Measurements from ENCODE around the gene FTSJ1. TPM values are rescaled to one million over a fixed set of nuclear protein-coding genes. Genes with fewer than 3 reads are reported as not detected.
A peak's percentile ranks its signal among the peaks of the same experiment; 100 is the strongest.

Gene FTSJ1
- total RNA-seq, 1 experiment from 2014 or later, result 122 TPM

GRCh38 chrX:48474581-48474980 is 1.4 kb upstream of the FTSJ1 start:
- H3K27ac ChIP-seq, result no peak overlapping the region
- H3K27me3 ChIP-seq (replicated peaks), result no peaks in the 10 kb centered on the region
- H3K4me1 ChIP-seq (replicated peaks), result peaks cover 8% of the 10 kb centered on the region; the same call in 1 of the 2 replicates
- H3K36me3 ChIP-seq, result peaks cover 9% of the 10 kb centered on the region; the same call in 1 of the 2 replicates
- H3K9me3 ChIP-seq (replicated peaks), result no peaks in the 10 kb centered on the region
- H3K4me3 ChIP-seq, result no peak overlapping the region
- no peak for DNase-seq (ENCODE audit: low read depth in 1 of 2, low spot score in 2 of 2)

GRCh38 chrX:48475296-48475695 is 703 bp upstream of the FTSJ1 start:
- Histone ChIP-seq H3K9me3 (replicated peaks) (no peaks in the 10 kb centered on the region), H3K4me1 (replicated peaks) (peaks cover 8% of the 10 kb centered on the region; the same call in 1 of the 2 replicates), H3K36me3 (peaks cover 12% of the 10 kb centered on the region; the same call in 1 of the 2 replicates), H3K27me3 (replicated peaks) (no peaks in the 10 kb centered on the region), H3K27ac (peak overlapping the region; percentile 88), H3K4me3 (peak overlapping the region; percentile 83)
- DNase-seq (ENCODE audit: low read depth in 1 of 2, low spot score in 2 of 2), result no peak

GRCh38 chrX:48476919-48477318 is 920 bp downstream of the FTSJ1 start:
- peak overlapping the region; percentile 83 for H3K4me3 ChIP-seq
- H3K27me3 ChIP-seq (replicated peaks), result no peaks in the 10 kb centered on the region
- peaks cover 8% of the 10 kb centered on the region; the same call in 1 of the 2 replicates for H3K4me1 ChIP-seq (replicated peaks)
- H3K9me3 ChIP-seq (replicated peaks), result no peaks in the 10 kb centered on the region
- peaks cover 26% of the 10 kb centered on the region for H3K36me3 ChIP-seq
- no peak for DNase-seq (ENCODE audit: low read depth in 1 of 2, low spot score in 2 of 2)
- peak overlapping the region; percentile 88; the same call in 1 of the 2 replicates for H3K27ac ChIP-seq

GRCh38 chrX:48477960-48478755 is 2.2 kb downstream of the FTSJ1 start:
- H3K27me3 ChIP-seq (replicated peaks), result no peaks in the 10 kb centered on the region
- H3K9me3 ChIP-seq (replicated peaks), result no peaks in the 10 kb centered on the region
- H3K27ac ChIP-seq, result no peak overlapping the region
- no peak for DNase-seq (ENCODE audit: low read depth in 1 of 2, low spot score in 2 of 2)
- peaks cover 39% of the 10 kb centered on the region for H3K36me3 ChIP-seq
- peaks cover 8% of the 10 kb centered on the region; the same call in 1 of the 2 replicates for H3K4me1 ChIP-seq (replicated peaks)
- H3K4me3 ChIP-seq, result no peak overlapping the region

- no peak for DNase-seq (ENCODE audit: low read depth in 1 of 2, low spot score in 2 of 2)
- Histone ChIP-seq H3K4me1 (replicated peaks) (peaks cover 8% of the 10 kb centered on the region; the same call in 1 of the 2 replicates), H3K4me3 (no peak overlapping the region), H3K27ac (no peak overlapping the region), H3K9me3 (replicated peaks) (no peaks in the 10 kb centered on the region), H3K36me3 (peaks cover 43% of the 10 kb centered on the region), H3K27me3 (replicated peaks) (no peaks in the 10 kb centered on the region)
Observed at GRCh38 chrX:48478806-48479205, 2.8 kb downstream of the FTSJ1 start.

GRCh38 chrX:48480142-48480541 is 4.1 kb downstream of the FTSJ1 start:
- no peak overlapping the region for H3K27ac ChIP-seq
- H3K4me1 ChIP-seq (replicated peaks), result peaks cover 4% of the 10 kb centered on the region; the same call in 1 of the 2 replicates
- H3K9me3 ChIP-seq (replicated peaks), result no peaks in the 10 kb centered on the region
- DNase-seq (ENCODE audit: low read depth in 1 of 2, low spot score in 2 of 2), result no peak
- no peak overlapping the region for H3K4me3 ChIP-seq
- H3K27me3 ChIP-seq (replicated peaks), result no peaks in the 10 kb centered on the region
- peaks cover 56% of the 10 kb centered on the region for H3K36me3 ChIP-seq

GRCh38 chrX:48480583-48480982 is 4.6 kb downstream of the FTSJ1 start:
- no peaks in the 10 kb centered on the region for H3K27me3 ChIP-seq (replicated peaks)
- no peak overlapping the region for H3K4me3 ChIP-seq
- peaks cover 59% of the 10 kb centered on the region for H3K36me3 ChIP-seq
- H3K27ac ChIP-seq, result no peak overlapping the region
- DNase-seq (ENCODE audit: low read depth in 1 of 2, low spot score in 2 of 2), result no peak
- H3K9me3 ChIP-seq (replicated peaks), result no peaks in the 10 kb centered on the region
- H3K4me1 ChIP-seq (replicated peaks), result peaks cover 4% of the 10 kb centered on the region; the same call in 1 of the 2 replicates

- no peak overlapping the region for H3K4me3 ChIP-seq
- H3K27me3 ChIP-seq (replicated peaks), result no peaks in the 10 kb centered on the region
- H3K9me3 ChIP-seq (replicated peaks), result no peaks in the 10 kb centered on the region
- peaks cover 69% of the 10 kb centered on the region for H3K36me3 ChIP-seq
- peaks cover 14% of the 10 kb centered on the region for H3K4me1 ChIP-seq (replicated peaks)
- DNase-seq (ENCODE audit: low read depth in 1 of 2, low spot score in 2 of 2), result no peak
- H3K27ac ChIP-seq, result no peak overlapping the region
Observed at GRCh38 chrX:48482526-48482925, 6.5 kb downstream of the FTSJ1 start.

- DNase-seq (ENCODE audit: low read depth in 1 of 2, low spot score in 2 of 2), result peak; percentile 93 to 95
- Histone ChIP-seq H3K27me3 (replicated peaks) (no peaks in the 10 kb centered on the region), H3K4me1 (replicated peaks) (peaks cover 48% of the 10 kb centered on the region), H3K4me3 (no peak overlapping the region), H3K36me3 (peaks cover 49% of the 10 kb centered on the region), H3K9me3 (replicated peaks) (peaks cover 7% of the 10 kb centered on the region; the same call in 1 of the 2 replicates), H3K27ac (peak overlapping the region; percentile 100)
Observed at GRCh38 chrX:48487362-48487798, 11.4 kb downstream of the FTSJ1 start.

GRCh38 chrX:48488034-48488433 is 12.0 kb downstream of the FTSJ1 start:
- Histone ChIP-seq H3K4me3 (no peak overlapping the region), H3K27ac (peak overlapping the region; percentile 100), H3K27me3 (replicated peaks) (no peaks in the 10 kb centered on the region), H3K4me1 (replicated peaks) (peaks cover 55% of the 10 kb centered on the region), H3K36me3 (peaks cover 43% of the 10 kb centered on the region), H3K9me3 (replicated peaks) (peaks cover 7% of the 10 kb centered on the region; the same call in 1 of the 2 replicates)
- DNase-seq (ENCODE audit: low read depth in 1 of 2, low spot score in 2 of 2), result no peak

- H3K4me3 ChIP-seq, result no peak overlapping the region
- peak overlapping the region; percentile 100 for H3K27ac ChIP-seq
- DNase-seq (ENCODE audit: low read depth in 1 of 2, low spot score in 2 of 2), result no peak
- H3K36me3 ChIP-seq, result peaks cover 33% of the 10 kb centered on the region
- peaks cover 61% of the 10 kb centered on the region for H3K4me1 ChIP-seq (replicated peaks)
- peaks cover 7% of the 10 kb centered on the region; the same call in 1 of the 2 replicates for H3K9me3 ChIP-seq (replicated peaks)
- H3K27me3 ChIP-seq (replicated peaks), result no peaks in the 10 kb centered on the region
Observed at GRCh38 chrX:48489296-48489695, 13.3 kb downstream of the FTSJ1 start.

GRCh38 chrX:48489892-48490291 is 13.9 kb downstream of the FTSJ1 start:
- Histone ChIP-seq H3K27me3 (replicated peaks) (no peaks in the 10 kb centered on the region), H3K9me3 (replicated peaks) (peaks cover 7% of the 10 kb centered on the region; the same call in 1 of the 2 replicates), H3K27ac (peak overlapping the region; percentile 13; the same call in 1 of the 2 replicates), H3K36me3 (peaks cover 27% of the 10 kb centered on the region), H3K4me3 (no peak overlapping the region), H3K4me1 (replicated peaks) (peaks cover 61% of the 10 kb centered on the region)
- no peak for DNase-seq (ENCODE audit: low read depth in 1 of 2, low spot score in 2 of 2)

GRCh38 chrX:48490661-48491060 is 14.7 kb downstream of the FTSJ1 start:
- no peak overlapping the region for H3K4me3 ChIP-seq
- H3K27ac ChIP-seq, result peak overlapping the region; percentile 13; the same call in 1 of the 2 replicates
- H3K27me3 ChIP-seq (replicated peaks), result no peaks in the 10 kb centered on the region
- no peak for DNase-seq (ENCODE audit: low read depth in 1 of 2, low spot score in 2 of 2)
- H3K4me1 ChIP-seq (replicated peaks), result peaks cover 61% of the 10 kb centered on the region
- H3K9me3 ChIP-seq (replicated peaks), result peaks cover 7% of the 10 kb centered on the region; the same call in 1 of the 2 replicates
- peaks cover 21% of the 10 kb centered on the region for H3K36me3 ChIP-seq

- Histone ChIP-seq H3K4me3 (no peak overlapping the region), H3K9me3 (replicated peaks) (peaks cover 7% of the 10 kb centered on the region; the same call in 1 of the 2 replicates), H3K4me1 (replicated peaks) (peaks cover 55% of the 10 kb centered on the region), H3K27me3 (replicated peaks) (no peaks in the 10 kb centered on the region), H3K27ac (peak overlapping the region; percentile 64), H3K36me3 (peaks cover 9% of the 10 kb centered on the region)
- DNase-seq (ENCODE audit: low read depth in 1 of 2, low spot score in 2 of 2), result no peak
Observed at GRCh38 chrX:48491809-48492208, 15.8 kb downstream of the FTSJ1 start.
